Ishikawa (cell line): ENCODE measurements around the gene CACNA1C.

Experiments used
- CEBPB ChIP-seq: IDR thresholded peaks from 2 replicates; pipeline ENCODE4 v1.6.1; 2012
- CREB1 ChIP-seq: IDR thresholded peaks from 2 replicates; pipeline ENCODE4 v1.6.1; 2012; ENCODE audit warnings: low read depth
- EGR1 ChIP-seq: IDR thresholded peaks from 2 replicates; pipeline ENCODE4 v1.6.1; 2012
- EP300 ChIP-seq: IDR thresholded peaks from 2 replicates; pipeline ENCODE4 v1.6.1; 2012; ENCODE audit warnings: borderline replicate concordance
- NFIC ChIP-seq: IDR thresholded peaks from 2 replicates; pipeline ENCODE4 v1.6.1; 2012
- RAD21 ChIP-seq: IDR thresholded peaks from 2 replicates; pipeline ENCODE4 v1.6.1; 2012; ENCODE audit warnings: low read depth
- TAF1 ChIP-seq: IDR thresholded peaks from 2 replicates; pipeline ENCODE4 v1.6.1; 2012; ENCODE audit warnings: low read depth, mild to moderate bottlenecking
- TCF12 ChIP-seq: IDR thresholded peaks from 2 replicates; pipeline ENCODE4 v1.6.1; 2012; ENCODE audit warnings: low read depth
- TF ChIP-seq, protein P1 (sequence below): IDR thresholded peaks from 2 replicates; pipeline ENCODE4 v1.6.1; 2012
- TF ChIP-seq, protein P2 (sequence below): IDR thresholded peaks from 2 replicates; pipeline ENCODE4 v1.6.1; 2012
- TF ChIP-seq, protein P3 (sequence below): IDR thresholded peaks from 2 replicates; pipeline ENCODE4 v1.6.1; 2012; ENCODE audit warnings: low read depth, mild to moderate bottlenecking

DNA sequence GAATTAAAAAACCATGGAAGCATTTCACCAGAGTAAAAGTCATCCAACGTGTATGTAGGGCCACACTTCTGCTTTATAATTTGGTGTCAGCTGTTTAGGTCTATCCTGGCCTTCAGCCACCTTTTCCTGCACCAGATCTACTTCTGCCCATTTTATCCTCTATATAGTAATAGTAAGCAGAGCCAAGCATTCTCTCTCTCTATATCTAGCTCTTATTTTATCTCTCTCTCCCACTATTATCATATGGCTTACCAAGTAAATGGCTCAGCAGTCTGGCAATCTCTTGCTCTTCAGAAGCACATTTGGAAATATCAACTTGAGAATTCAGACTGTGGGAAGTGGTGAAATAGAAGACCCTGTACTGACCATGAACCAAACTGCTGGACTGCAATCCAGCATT is 657.9 kb downstream of the CACNA1C start:
- TF ChIP-seq EP300 (no peak), RAD21 (no peak), TCF12 (no peak), CEBPB (no peak), CREB1 (no peak), NFIC (no peak), TAF1 (no peak), EGR1 (no peak)
- TF ChIP-seq, protein P1, sequence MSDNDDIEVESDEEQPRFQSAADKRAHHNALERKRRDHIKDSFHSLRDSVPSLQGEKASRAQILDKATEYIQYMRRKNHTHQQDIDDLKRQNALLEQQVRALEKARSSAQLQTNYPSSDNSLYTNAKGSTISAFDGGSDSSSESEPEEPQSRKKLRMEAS, result no peak
- TF ChIP-seq, protein P2, sequence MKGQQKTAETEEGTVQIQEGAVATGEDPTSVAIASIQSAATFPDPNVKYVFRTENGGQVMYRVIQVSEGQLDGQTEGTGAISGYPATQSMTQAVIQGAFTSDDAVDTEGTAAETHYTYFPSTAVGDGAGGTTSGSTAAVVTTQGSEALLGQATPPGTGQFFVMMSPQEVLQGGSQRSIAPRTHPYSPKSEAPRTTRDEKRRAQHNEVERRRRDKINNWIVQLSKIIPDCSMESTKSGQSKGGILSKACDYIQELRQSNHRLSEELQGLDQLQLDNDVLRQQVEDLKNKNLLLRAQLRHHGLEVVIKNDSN, result no peak
- TF ChIP-seq, protein P3, sequence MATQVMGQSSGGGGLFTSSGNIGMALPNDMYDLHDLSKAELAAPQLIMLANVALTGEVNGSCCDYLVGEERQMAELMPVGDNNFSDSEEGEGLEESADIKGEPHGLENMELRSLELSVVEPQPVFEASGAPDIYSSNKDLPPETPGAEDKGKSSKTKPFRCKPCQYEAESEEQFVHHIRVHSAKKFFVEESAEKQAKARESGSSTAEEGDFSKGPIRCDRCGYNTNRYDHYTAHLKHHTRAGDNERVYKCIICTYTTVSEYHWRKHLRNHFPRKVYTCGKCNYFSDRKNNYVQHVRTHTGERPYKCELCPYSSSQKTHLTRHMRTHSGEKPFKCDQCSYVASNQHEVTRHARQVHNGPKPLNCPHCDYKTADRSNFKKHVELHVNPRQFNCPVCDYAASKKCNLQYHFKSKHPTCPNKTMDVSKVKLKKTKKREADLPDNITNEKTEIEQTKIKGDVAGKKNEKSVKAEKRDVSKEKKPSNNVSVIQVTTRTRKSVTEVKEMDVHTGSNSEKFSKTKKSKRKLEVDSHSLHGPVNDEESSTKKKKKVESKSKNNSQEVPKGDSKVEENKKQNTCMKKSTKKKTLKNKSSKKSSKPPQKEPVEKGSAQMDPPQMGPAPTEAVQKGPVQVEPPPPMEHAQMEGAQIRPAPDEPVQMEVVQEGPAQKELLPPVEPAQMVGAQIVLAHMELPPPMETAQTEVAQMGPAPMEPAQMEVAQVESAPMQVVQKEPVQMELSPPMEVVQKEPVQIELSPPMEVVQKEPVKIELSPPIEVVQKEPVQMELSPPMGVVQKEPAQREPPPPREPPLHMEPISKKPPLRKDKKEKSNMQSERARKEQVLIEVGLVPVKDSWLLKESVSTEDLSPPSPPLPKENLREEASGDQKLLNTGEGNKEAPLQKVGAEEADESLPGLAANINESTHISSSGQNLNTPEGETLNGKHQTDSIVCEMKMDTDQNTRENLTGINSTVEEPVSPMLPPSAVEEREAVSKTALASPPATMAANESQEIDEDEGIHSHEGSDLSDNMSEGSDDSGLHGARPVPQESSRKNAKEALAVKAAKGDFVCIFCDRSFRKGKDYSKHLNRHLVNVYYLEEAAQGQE, result no peak
